GM19463 (cell line): ENCODE results near the gene COL19A1.

Experiments
- ATAC-seq: cut with Tn5 transposase; IDR thresholded peaks from one replicate; pipeline ENCODE4 v1.9.1; 2021; ENCODE audit warnings: mild to moderate bottlenecking, moderate library complexity; ENCODE audit not compliant: unreplicated experiment

The COL19A1 gene

DNA sequence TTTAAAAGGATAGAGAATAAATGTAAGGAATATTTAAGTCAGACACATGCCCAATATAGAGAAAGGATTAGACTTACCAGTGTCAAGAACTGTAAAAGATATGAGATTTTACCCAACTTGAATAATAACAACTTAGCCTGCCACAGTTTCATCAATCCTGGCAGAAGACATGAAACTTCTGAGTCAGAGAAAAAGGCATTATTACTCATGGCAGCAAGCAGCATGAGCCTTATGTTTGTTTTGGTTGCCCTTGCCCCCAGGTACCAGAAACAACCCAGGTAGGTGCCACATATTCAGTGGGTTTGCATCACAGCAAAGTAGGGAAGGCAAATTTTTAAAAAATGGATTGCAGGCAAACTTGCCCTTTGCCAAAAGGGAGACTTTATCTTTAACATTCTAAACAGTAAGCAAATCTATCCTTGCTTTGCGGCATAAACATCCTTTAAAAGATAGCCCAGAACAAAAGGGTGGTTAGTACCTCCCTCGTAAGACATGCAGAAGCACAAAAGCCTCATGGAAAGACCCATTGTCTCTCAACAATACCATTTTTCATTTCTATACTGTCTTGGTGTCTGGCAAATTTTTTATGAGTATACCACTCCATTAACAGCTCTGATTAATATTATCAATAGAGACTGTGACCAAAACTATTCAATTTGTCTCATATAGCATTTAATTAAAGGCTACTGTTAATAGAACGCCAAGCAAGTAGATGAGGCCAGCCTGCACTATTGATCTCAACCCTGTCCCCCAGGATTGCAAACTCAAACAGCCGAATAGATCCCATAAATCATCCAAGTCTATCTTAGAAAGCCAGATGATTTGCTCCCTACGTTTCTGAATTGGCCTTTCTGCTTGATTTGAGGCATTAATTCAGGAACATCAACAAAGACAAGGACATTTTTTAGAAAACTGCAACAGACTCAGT lies 185.1 kb downstream of the COL19A1 start:
- no peak for ATAC-seq

DNA sequence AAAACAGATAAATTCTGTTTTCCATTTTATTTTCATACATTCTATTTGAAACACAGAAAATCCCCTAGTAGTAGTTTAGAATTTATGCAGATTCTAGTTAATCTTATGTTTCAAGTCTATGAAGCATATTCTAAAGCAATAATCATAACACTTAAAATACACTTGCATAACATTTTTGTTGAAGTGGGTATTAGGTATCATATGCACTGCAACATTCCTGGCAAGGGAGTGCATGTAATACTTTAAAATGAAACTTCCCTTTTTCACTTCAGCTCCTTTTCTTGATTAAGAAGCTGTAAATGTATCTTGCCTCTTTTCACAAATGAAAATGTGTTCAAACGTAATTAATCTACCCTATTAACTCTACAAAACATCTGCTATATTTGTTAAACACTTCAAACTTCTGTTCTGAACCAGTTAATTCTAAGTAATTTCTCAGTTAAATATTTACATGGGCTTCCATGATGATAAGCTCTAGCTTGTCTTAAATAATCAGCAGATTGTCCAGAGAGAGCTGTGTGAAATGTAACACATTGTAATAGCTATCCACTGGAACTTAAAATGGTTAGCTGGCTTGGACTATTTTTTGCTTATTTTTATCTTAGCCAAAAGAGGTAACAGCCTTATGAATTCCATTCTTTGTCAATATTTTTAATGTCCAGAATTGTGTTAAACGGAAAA lies 192.8 kb downstream of the COL19A1 start:
- ATAC-seq, result no peak

DNA sequence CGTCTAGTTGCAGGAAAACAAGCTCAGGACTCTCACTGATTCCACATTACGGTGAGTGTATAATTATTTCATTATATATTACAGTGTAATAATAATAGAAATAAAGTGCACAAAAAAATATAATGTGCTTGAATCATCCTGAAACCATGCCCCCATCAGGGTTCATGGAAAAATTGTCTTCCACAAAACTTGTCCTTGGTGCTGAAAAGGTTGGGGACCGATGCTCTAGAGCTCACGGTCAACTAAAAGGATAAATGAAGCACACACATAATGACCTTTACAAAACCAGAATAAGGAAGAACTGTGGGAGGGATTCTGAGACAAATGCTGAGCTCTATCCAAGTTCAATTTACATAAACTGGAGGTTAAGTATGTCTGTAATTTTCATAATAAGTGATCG lies 194.3 kb downstream of the COL19A1 start:
- ATAC-seq, result no peak

DNA sequence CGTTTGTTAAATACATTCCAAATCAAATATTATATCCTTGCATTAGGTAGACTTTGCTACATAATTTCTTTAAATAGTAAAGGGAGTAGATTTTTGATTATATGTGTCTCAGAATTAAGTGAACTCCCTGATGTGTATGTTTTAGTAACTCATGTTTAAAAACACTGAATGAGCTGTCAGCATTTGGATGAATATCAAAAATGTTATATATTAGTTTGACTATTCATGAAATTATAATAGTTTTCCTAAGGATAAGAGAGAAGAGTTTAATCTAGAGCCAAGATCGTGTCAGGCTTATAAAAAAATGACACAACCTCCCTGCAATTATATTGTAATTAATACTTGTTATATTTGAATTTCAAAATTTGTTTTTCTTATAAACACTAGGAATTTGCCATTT lies 195.2 kb downstream of the COL19A1 start:
- no peak for ATAC-seq

DNA sequence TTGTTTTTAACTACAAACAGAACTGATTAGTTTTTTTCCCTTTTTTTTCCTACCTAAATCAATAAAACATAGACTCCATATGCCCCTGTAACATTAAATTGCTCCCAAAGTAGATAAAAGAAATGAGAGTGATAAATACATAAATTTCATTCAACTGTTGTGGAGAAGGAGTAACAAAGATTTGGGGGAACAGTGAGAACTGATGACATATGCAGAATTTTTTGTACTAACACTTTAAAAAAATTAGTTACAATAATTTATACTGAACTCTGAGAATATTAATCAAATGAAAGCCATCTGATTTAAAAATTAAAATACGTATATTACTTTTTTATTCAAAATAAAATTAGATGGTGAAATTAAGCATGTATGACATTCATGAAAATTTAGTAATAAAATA lies 195.7 kb downstream of the COL19A1 start:
- no peak for ATAC-seq

DNA sequence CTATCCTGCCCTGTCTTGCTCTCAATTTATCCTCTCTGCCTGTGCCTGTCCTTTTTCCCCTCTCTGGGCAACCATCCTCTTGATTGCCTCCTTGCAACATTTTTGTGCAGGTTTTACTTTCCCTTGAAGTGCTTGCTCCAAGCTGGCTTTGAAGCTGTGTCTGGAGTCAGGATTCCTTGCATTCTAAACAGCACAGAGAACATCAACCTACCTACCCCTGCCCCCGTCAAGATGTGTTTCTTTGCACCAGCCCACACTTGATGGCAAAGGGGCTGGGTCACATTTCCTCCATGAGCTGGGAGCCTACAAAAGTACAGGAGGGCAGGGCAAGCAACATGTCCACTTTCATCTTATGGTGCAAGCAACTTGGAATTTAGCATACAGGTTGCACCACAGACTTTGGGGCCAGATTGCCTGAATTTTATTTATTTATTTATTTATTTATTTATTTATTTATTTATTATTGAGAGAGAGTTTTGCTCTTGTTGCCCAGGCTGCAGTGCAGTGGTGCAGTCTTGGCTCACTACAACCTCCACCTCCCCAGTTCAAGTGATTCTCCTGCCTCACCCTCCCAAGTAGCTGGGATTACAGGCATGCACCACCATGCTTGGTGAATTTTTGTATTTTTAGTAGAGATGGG lies 206.3 kb downstream of the COL19A1 start:
- no peak for ATAC-seq

DNA sequence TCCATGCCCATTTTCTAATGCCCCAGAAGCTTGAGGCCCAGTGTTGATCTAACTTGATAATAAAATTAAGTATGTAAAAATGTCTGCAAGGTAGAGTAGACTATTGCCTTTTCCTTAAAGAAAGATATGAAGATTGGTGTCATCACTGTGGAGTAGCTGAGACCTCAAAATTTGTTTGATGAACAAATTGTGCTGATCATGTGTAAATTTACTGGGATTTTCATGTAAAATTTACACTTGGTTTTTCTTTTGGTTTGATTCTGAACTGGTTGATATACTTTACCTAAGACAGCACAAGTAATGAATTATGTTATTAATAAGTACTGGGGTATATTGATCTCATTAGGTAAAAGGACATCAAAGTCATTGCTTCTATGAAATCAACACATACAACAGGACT lies 207.3 kb downstream of the COL19A1 start:
- no peak for ATAC-seq

DNA sequence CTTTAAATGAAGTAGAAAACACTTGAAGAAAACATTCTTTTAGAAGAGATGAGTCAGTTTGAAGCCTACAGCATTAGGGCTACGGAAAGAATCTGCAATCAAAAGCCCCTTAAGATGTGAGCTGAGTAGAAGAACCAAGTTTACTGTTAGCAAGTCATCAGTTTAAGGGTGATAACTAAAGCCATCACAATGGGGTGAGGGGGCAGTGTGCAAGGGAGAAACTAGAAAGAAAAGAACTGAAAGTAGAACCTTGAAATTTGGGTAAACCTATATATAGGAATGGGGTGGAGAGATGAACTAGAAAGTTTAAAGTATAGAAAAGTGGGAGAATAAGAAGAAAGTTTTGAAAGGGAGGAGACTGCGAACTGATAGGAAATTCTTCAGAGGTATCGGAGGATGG lies 212.9 kb downstream of the COL19A1 start:
- ATAC-seq, result no peak

DNA sequence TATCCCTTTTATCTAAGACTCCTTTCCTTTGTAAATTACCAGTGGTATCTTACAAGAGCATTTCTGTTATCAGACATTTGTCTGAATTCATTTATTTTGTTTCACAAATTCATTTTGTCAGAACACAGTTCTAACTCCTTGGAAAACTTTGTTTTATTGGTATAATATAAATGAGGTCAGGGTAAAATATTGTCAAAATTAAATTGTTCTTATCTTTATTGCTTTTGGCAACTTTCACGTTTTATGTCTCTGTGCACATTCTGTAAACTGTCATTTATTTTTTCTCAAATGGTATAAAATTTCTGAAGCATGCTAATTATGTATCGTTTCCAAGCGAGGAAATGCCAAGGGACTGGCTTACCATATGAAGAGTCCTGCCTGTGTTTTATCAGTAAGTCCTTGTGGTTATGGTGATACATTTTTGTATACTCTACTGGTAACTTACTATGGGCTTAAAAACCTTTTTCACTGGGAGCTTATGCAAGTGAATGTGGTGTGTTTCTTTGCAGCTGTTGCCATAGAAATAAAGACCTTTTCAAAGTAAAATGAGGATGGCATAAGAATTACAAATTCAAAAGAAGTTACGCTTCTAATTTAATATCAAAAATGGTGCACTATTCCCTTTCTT lies 214.2 kb downstream of the COL19A1 start:
- ATAC-seq, result no peak

DNA sequence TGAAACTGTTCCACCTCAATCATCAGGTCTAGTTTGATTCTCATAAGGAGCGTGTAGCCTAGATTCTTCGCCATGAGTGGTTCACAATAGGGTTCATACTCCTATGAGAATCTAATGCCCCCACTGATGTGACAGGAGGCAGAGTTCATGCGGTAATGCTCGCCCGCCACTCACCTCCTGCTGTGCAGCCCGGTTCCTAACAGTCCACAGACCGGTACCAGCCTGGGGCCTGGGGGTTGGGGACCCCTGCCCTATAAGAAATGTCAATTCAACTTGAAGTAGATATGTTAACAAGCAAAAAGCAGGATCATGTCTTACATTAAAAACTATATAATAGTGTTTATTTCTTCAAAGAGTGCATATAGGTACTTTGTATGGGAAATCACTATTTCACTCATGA lies 216.5 kb downstream of the COL19A1 start:
- ATAC-seq, result no peak

DNA sequence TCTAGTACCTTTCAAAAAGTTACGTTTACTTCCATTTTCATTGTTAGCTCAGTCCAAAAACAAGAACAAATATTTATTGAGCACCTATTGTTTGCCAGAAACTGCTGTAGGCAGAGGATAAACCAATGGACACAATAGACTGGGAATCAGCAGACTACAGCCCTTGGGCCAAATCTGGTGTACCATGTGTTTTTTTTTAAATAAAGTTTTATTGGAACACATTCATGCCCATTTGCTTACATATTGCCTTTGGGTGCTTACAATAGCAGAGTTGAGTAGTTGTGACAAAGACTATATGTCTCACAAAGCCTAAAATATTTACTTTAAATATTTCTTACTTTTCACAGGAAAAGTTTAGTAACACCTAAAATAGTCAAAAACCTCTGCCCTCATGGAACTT lies 220.4 kb downstream of the COL19A1 start:
- no peak for ATAC-seq

DNA sequence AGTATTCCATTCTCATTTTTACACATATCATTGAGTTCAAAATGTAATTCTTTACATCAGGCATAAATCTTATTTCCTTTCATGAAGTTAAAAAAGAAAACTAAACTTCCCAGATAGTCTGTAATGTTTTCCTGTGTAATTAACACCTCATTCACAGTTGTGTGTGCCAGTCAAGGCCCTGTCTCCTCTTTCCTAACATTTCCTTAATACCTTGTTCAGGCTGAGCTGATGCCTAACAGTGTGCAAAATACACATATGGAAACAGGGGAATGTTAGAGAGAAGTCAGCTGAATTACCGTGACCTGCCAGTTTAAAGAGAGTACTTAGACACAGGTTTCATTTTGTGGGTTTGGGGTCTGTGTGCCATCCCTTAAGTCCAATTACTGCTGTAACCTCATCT lies 227.8 kb downstream of the COL19A1 start:
- ATAC-seq, result no peak

DNA sequence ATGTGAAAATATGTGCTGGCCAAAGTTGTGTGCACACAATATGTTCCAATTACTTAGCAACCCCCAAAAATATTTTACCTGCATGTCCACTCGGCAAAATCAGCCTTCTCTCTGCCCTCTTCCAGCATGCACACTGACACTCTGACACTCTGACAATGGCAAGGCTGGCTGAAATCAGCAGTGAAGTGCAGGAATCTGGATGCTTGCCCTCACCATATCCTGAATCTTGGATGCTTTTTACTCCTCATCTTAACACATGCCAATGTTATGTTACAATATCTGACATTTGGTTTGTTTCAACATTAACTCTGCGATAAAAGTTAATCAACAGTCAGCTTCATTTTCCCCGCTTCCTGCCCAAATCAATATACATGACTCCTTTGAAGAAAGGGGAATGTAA lies 233.4 kb downstream of the COL19A1 start:
- no peak for ATAC-seq

DNA sequence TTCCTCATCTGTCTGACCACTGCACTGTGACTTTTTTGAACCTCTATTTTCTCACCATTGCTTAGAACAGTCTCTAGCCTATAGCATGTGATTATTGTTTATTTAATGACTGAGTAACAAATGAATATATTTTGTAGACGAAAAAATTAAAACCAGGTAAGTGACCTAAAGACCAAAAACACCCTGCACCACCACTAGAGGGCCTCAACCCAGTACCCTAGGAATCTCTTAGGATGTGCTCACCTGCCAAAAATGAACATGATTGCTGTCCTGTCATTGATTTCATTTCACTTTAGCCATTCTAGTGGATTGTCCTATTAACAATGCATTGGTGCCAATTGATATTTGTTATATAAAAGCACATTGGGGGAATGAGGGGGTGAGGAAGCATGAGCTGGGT lies 237.4 kb downstream of the COL19A1 start:
- no peak for ATAC-seq

DNA sequence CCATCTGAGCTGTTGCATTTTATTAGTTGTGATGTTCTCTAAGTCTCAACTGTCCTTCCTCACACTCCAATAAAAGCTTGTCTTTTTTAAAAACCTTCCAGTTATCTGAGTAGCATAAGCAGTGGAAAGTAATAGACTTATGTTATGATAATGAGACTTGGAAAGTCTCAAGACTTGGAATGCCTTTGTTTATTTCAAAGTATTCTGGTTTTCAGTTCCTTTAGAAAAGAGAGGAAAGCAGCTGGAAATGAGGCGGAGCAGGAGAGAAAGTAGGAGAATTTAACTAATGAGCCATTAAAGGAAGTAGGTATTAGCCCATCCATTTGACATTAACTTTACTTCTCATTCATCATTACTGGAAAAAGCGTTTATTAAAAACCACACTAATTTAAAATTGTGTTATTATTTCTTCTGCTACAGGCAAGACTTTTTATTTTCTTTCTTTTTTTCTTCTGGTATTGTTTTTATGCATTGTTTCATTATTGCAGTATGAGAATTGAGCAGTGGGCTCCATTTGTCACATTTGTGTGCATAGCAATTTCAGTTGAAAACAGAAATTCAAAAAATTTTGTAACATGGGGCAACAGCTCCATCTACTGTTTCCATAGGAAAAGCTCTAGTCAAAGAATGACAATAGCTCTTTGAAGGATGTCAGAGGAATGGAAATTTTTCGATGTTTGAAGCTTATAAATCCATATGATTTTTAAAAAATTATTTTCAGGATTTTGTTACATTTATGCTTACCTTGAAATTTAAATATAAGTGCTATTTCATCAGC lies 241.7 kb downstream of the COL19A1 start:
- peak; percentile 45 for ATAC-seq

DNA sequence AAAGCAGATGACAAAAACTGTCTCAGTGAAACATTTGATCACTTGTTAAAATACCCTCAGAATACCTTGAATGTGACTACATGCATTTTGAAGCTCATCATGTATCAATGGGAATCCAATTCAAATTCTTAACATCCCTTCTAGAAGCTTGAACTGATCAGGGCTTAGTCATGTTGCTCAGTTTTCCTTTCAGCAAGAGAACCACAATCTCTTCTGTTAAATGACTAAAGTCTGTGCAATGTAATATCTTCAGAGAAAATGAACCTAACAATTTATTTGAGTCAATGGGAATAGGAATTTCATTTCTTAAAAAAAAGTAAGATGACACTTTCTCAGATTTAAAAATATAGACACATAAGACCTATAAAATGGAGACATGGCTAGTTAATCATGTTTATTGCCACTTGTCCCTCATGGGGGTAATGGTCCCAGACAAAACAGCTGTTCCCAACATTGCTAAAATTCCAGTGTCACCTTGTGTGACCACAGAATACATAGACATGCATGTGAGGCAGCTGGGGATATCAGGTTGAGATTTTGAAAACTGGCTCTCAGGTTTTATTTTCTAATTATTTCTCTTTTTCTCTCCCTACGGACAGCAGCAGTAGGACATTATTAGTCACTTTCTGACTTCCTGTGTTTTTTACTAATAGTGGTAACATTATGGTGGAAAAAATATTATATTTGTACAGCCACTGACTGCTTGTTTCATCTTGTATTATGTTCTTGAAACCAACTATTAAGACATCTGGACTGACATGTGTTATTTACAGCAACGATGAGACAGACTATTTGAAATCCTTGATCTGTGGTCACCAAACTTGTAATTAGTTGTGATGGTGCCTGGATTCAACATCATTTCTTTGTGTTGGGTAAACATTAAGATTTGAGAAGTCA lies 244.0 kb downstream of the COL19A1 start:
- ATAC-seq, result peak; percentile 58

DNA sequence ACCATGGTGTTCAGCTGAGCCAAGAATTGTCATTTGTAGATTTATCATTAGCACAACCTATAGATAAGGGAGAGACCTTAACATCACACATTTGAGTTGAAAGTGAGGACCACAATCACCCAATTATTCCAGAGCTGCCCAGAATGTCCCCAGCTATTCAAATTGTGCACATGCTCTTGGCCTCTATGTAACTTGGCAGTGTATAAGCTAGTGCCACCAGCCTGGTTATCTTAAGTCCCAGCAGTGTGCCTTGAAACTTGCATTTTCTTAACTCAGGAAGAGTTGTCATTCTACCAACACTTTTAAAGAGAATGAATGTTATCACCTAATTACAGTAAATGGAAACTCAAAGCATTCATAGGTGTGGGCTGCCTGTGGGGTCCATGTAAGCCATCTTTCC lies 245.4 kb downstream of the COL19A1 start:
- ATAC-seq, result no peak

DNA sequence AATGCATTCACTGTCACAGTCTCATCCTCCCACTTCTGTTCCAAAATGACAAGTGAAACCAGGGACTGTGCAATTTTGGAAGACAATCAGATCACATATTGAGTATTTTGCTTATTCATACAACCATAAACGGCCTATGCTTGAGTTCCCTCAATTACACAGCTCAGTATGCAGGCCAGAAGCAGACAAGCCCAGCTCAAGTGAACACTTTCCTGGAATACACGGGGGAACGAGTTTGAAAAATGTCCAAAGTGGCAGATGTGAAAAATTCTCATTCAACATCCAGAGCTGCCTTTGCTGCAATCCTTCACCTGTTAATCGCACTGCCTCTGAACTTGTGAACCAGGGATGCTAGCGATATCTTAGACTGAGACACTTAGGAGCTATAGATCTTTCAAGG lies 246.4 kb downstream of the COL19A1 start:
- ATAC-seq, result no peak

DNA sequence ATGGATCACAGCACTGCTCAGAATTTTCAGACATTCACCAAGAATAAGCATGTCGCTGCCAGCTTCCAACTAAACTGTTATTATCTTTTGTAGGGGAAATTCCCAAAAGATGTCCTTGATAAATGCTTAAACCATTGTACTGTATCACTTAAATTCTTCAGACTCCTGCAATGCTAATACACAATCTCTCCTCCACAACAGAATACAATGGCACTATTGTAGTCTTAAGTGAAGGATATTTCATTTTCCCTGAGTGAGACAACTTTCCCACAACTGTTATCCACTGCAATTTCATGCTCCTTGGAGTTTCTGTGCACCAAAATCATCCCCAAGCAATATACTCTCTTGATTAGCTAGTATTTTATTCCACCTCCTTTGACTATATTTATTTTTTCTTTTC lies 246.8 kb downstream of the COL19A1 start:
- no peak for ATAC-seq

DNA sequence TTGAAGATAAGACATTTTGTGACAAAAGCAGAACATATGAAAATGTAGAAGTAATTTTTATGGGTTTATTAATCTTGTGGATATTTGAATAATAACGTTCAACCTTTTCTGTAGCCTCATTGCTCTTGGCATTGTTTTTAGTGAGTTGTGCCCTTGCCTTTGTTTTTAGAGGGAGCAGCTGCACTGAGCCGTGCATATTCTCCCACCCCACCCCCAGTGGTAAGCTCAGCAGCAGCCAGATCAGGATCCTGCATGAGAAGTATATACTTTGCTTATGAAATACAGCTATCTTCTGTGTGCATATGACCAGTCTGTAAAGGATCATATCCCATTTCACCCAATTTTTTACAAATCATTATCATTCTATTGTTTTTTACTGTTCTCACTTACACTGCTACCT lies 252.3 kb downstream of the COL19A1 start:
- ATAC-seq, result no peak
